Neutrophil (primary cell): ENCODE data around the gene SEPTIN8.

Experiments
- H3K27ac ChIP-seq: fragments of 200-600 bp; sonication (generic); 2 replicates; pipeline ENCODE4 v1.5.1; 2016; ENCODE audit warnings: mild to moderate bottlenecking, moderate library complexity
- H3K27me3 ChIP-seq: fragments of 200-600 bp; sonication (generic); 2 replicates; pipeline ENCODE4 v1.6.0; 2016; ENCODE audit warnings: mild to moderate bottlenecking
- H3K36me3 ChIP-seq: fragments of 200-600 bp; sonication (generic); 2 replicates; pipeline ENCODE4 v1.5.1; 2017
- H3K4me1 ChIP-seq, 2 experiments: fragments of 200-600 bp in 1 of 2; sonication (generic) in 1 of 2; 1 replicate in 1 of 2; 2 replicates in 1 of 2; pipeline versions ENCODE4 v1.5.1 to v1.6.1; 2013 to 2016; ENCODE audit warnings: low read depth in 1 of 2, low read length in 1 of 2, mild to moderate bottlenecking in 1 of 2, moderate library complexity in 1 of 2; ENCODE audit not compliant: control insufficient read depth in 1 of 2, insufficient read depth in 1 of 2
- H3K4me3 ChIP-seq, 2 experiments: fragments of 200-600 bp in 1 of 2; sonication (generic) in 1 of 2; 1 replicate in 1 of 2; 2 replicates in 1 of 2; pipeline ENCODE4 v1.5.1; 2013 to 2016; ENCODE audit warnings: low read depth in 1 of 2, low read length in 1 of 2, mild to moderate bottlenecking in 1 of 2, moderate library complexity in 1 of 2
- H3K9me3 ChIP-seq: fragments of 200-600 bp; sonication (generic); 2 replicates; pipeline ENCODE4 v1.5.1; 2016
- TF ChIP-seq, protein P1 (sequence below): fragments of 200-600 bp; sonication (generic); IDR thresholded peaks from 2 replicates; pipeline ENCODE4 v1.5.1; 2016; ENCODE audit warnings: antibody characterized with exemption

SEPTIN8 gene

DNA sequence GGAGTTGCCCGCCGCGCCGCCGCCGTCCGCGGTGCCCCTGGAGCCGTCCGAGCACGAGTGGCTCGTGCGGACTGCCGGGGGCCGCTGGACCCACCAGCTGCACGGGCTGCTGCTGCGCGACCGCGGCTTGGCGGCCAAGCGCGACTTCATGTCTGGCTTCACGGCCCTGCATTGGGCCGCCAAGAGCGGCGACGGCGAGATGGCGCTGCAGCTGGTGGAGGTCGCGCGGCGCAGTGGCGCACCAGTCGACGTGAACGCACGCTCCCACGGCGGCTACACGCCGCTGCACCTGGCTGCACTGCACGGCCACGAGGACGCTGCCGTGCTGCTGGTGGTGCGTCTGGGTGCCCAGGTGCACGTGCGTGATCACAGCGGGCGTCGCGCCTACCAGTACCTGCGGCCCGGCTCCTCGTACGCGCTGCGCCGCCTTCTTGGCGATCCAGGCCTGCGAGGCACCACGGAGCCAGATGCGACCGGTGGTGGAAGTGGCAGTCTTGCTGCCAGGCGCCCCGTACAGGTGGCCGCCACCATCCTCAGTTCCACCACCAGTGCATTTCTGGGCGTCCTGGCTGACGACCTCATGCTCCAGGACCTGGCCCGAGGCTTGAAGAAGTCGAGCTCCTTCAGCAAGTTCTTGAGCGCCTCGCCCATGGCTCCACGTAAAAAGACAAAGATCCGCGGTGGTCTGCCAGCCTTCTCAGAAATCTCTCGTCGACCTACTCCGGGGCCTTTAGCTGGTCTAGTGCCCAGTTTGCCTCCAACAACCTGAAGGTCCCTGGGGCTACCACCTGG, 37.7 kb upstream of the SEPTIN8 start:
- Histone ChIP-seq H3K9me3 (no peaks in the 10 kb centered on the region), H3K27ac (no peak overlapping the region), H3K27me3 (peaks cover 100% of the 10 kb centered on the region), H3K36me3 (no peaks in the 10 kb centered on the region), H3K4me3 (no peak overlapping the region), H3K4me1 (peaks cover 0 to 8% of the 10 kb centered on the region in 2 experiments)
- TF ChIP-seq, protein P1, sequence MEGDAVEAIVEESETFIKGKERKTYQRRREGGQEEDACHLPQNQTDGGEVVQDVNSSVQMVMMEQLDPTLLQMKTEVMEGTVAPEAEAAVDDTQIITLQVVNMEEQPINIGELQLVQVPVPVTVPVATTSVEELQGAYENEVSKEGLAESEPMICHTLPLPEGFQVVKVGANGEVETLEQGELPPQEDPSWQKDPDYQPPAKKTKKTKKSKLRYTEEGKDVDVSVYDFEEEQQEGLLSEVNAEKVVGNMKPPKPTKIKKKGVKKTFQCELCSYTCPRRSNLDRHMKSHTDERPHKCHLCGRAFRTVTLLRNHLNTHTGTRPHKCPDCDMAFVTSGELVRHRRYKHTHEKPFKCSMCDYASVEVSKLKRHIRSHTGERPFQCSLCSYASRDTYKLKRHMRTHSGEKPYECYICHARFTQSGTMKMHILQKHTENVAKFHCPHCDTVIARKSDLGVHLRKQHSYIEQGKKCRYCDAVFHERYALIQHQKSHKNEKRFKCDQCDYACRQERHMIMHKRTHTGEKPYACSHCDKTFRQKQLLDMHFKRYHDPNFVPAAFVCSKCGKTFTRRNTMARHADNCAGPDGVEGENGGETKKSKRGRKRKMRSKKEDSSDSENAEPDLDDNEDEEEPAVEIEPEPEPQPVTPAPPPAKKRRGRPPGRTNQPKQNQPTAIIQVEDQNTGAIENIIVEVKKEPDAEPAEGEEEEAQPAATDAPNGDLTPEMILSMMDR, result no peak

DNA sequence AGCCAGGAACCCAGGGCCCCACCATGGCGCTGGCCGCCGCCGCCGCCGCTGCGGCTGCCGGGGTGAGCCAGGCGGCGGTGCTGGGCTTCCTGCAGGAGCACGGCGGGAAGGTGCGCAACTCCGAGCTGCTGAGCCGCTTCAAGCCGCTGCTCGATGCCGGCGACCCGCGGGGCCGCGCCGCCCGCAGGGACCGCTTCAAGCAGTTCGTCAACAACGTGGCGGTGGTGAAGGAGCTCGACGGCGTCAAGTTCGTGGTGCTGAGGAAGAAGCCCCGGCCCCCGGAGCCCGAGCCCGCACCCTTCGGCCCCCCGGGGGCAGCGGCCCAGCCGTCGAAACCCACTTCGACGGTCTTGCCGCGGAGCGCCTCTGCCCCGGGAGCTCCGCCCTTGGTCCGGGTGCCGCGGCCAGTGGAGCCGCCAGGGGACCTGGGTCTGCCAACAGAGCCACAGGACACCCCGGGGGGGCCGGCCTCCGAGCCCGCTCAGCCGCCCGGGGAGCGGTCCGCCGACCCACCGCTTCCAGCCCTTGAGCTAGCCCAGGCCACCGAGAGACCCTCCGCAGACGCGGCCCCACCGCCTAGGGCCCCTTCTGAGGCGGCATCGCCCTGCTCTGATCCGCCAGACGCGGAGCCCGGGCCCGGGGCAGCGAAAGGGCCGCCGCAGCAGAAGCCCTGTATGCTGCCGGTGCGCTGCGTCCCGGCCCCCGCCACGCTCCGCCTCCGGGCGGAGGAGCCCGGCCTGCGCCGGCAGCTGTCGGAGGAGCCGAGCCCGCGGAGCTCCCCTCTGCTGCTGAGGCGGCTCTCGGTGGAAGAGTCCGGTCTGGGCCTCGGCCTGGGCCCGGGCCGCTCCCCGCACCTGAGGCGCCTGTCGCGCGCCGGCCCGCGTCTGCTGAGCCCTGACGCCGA, 36.8 kb upstream of the SEPTIN8 start:
- no peaks in the 10 kb centered on the region for H3K9me3 ChIP-seq
- H3K4me3 ChIP-seq, result no peak overlapping the region
- H3K27me3 ChIP-seq, result peaks cover 100% of the 10 kb centered on the region
- H3K27ac ChIP-seq, result no peak overlapping the region
- TF ChIP-seq, protein P1, result no peak
- no peaks in the 10 kb centered on the region for H3K36me3 ChIP-seq
- H3K4me1 ChIP-seq, result peaks cover 0 to 8% of the 10 kb centered on the region in 2 experiments

DNA sequence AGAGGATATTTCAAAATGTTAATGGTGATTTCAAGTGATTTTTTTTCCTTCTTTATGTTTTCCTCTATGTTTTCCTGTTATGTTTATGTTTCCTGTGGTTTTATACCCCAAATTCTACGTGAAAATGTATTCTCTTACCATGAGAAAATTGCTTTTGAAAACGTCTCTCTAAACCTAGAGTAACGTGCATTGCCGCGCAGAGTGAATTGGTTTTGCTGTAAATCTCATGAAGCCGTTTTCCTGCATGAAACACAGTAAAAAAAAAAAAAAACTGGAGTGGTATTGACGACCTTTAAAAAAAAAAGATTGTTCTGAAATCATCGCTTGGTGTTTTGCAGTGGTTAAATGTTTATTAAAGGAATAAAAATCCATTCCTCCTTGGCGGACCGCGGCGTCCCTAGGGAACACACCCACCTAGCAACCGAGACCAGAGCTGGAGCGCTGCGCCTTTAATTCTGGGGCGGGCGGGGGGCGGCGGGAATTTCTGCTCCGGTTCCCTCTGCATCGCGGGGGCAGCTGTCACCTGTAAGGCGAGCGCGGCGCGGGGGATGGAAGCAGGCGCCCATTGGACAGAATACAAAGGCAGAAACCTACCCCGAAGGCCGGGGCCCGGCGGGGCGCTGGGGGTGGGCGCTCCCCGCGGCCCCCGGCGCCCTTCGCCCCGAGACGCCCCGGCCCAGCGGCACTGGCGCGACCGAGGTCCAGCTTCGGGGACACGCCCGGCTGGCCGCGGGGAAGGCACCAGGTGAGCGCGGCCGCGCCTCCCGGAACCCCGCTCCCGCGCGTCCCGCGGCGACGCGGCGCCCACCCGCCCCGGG, 36.0 kb upstream of the SEPTIN8 start, which contains the start of gene SOWAHA:
SOWAHA (plus strand) TSS at position 522 of the 818 bp plus-strand sequence. CDS start 320 bp downstream, outside the sequence.
- H3K9me3 ChIP-seq, result no peaks in the 10 kb centered on the region
- H3K27me3 ChIP-seq, result peaks cover 100% of the 10 kb centered on the region
- H3K36me3 ChIP-seq, result no peaks in the 10 kb centered on the region
- TF ChIP-seq, protein P1, result no peak
- H3K4me1 ChIP-seq, result peaks cover 0 to 8% of the 10 kb centered on the region in 2 experiments
- H3K4me3 ChIP-seq, result no peak within 1 kb of the TSS
- no peak within 1 kb of the TSS for H3K27ac ChIP-seq

DNA sequence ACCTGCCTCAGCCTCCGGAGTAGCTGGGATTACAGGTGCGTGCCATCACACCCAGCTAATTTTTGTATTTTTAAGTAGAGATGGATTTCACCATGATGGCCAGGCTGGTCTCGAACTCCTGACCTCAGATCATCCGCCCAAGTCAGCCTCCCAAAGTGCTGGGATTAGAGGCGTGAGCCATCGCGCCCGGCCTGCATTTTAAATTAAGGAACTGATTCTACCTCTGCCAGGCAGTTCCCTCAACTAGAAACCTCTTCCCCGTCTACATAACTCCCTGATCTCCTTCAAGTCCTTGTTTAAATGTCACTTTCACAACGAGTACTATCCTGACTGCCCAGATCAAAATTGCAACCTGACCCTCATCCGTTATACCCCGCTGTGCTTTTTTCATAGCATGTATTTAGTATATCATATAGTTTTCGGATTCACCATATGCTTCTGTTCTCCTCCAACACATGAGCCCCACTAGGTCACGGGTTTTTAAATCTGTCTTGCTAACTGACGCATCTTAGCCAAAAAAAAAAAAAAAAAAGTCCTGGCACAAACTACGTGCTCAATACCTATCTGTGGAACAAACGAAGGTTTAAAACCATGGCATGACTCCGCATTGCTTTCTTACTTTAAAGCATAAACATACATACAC, 35.2 kb upstream of the SEPTIN8 start:
- H3K4me3 ChIP-seq, result no peak overlapping the region
- H3K27me3 ChIP-seq, result peaks cover 100% of the 10 kb centered on the region
- TF ChIP-seq, protein P1, result no peak

DNA sequence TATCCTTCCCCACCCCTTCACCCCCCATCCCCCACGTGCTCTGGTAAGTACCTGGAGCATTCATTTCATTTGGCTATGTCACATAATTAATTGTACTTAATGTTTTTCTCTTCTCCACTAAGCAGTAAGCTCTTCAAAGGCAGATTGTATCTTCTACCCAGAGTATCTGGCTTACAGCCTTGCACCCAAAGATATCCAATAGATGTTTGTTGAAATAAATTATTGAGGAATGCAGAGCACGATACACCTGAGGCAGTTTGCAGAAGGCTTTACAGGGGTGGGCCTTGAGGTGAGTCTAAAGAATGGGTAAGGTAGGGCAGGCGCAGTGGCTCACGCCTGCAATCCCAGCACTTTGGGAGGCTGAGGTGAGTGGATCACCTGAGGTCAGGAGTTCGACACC, 33.6 kb upstream of the SEPTIN8 start:
- H3K9me3 ChIP-seq, result no peaks in the 10 kb centered on the region
- TF ChIP-seq, protein P1, result no peak
- H3K27ac ChIP-seq, result no peak overlapping the region
- H3K36me3 ChIP-seq, result no peaks in the 10 kb centered on the region
- H3K27me3 ChIP-seq, result peaks cover 97% of the 10 kb centered on the region
- H3K4me1 ChIP-seq, result peaks cover 0 to 8% of the 10 kb centered on the region in 2 experiments
- no peak overlapping the region for H3K4me3 ChIP-seq

More for the DNA sequence above, 35.2 kb upstream of the SEPTIN8 start:
- Histone ChIP-seq H3K4me1 (peaks cover 0 to 8% of the 10 kb centered on the region in 2 experiments), H3K36me3 (no peaks in the 10 kb centered on the region), H3K27ac (no peak overlapping the region), H3K9me3 (no peaks in the 10 kb centered on the region)
